HEK293 (cell line): Measurements from ENCODE around the gene ASAP2.

Source experiments
- CTCF ChIA-PET: fragments of 350-600 bp; formaldehyde crosslinking; extraction: SDS; loops from one replicate; lab custom pipeline; 2021; ENCODE audit warnings: antibody characterized with exemption; lab: Yijun Ruan, JAX
- POLR2A ChIA-PET: fragments of 300-600 bp; formaldehyde crosslinking; extraction: SDS; loops from one replicate; lab custom pipeline; 2020; ENCODE audit warnings: antibody characterized with exemption, inconsistent platforms; lab: Yijun Ruan, JAX
- H3K27ac ChIP-seq: fragments of 200-500 bp; sonication (Bioruptor generic); 2 replicates; pipeline ENCODE4 v1.5.1; 2014; ENCODE audit warnings: low read depth, low read length, control low read depth, inconsistent platforms; ENCODE audit errors: extremely low read depth
- H3K36me3 ChIP-seq, 2 experiments: fragments of 200-500 bp in 1 of 2; sonication (Bioruptor generic) in 1 of 2; 1 replicate in 1 of 2; 2 replicates in 1 of 2; pipeline ENCODE4 v1.5.1; 2014 to 2017; ENCODE audit warnings: inconsistent platforms in 2 of 2, low read length in 2 of 2; ENCODE audit not compliant: control insufficient read depth in 2 of 2, insufficient read depth in 1 of 2
- H3K4me1 ChIP-seq: fragments of 200-500 bp; sonication (Bioruptor generic); 2 replicates; pipeline ENCODE4 v1.5.1; 2014; ENCODE audit warnings: mild to moderate bottlenecking, low read length, inconsistent platforms; ENCODE audit not compliant: control insufficient read depth, insufficient read depth
- H3K4me3 ChIP-seq: 2 replicates; pipeline ENCODE4 v1.5.1; 2011; ENCODE audit warnings: low read depth, mild to moderate bottlenecking, control low read depth, low read length, moderate library complexity
- H3K9me3 ChIP-seq: fragments of 200-500 bp; sonication (Bioruptor generic); 2 replicates; pipeline ENCODE4 v1.5.1; 2014; ENCODE audit warnings: low read depth, low read length, inconsistent platforms; ENCODE audit not compliant: control insufficient read depth, insufficient read depth
- BCL11B ChIP-seq: fragments of 450-650 bp; formaldehyde crosslinking; IDR thresholded peaks from 2 replicates; pipeline ENCODE4 v1.5.1; 2016; ENCODE audit warnings: low read depth, missing biosample characterization, missing genetic modification characterization
- GLIS1 ChIP-seq: fragments of 450-650 bp; formaldehyde crosslinking; IDR thresholded peaks from 2 replicates; pipeline ENCODE4 v1.5.1; 2016; ENCODE audit warnings: missing biosample characterization, missing genetic modification characterization
- MEIS1 ChIP-seq: sonication (generic); formaldehyde crosslinking; IDR thresholded peaks from 2 replicates; pipeline ENCODE4 v1.8.1; 2022; ENCODE audit warnings: missing genetic modification reagents, mild to moderate bottlenecking, borderline replicate concordance
- OVOL3 ChIP-seq: fragments of 450-650 bp; formaldehyde crosslinking; IDR thresholded peaks from 2 replicates; pipeline ENCODE4 v1.5.1; 2016; ENCODE audit warnings: missing biosample characterization, missing genetic modification characterization
- PRDM1 ChIP-seq: fragments of 450-650 bp; formaldehyde crosslinking; IDR thresholded peaks from 2 replicates; pipeline ENCODE4; 2016; ENCODE audit warnings: missing biosample characterization, missing genetic modification characterization
- SP3 ChIP-seq: fragments of 450-650 bp; formaldehyde crosslinking; IDR thresholded peaks from 2 replicates; pipeline ENCODE4 v1.5.1; 2016; ENCODE audit warnings: missing biosample characterization, missing genetic modification characterization
- ZIC2 ChIP-seq: fragments of 450-650 bp; formaldehyde crosslinking; IDR thresholded peaks from 2 replicates; pipeline ENCODE4 v1.5.1; 2016; ENCODE audit warnings: missing biosample characterization, missing genetic modification characterization
- ZNF169 ChIP-seq: fragments of 450-650 bp; formaldehyde crosslinking; IDR thresholded peaks from 2 replicates; pipeline ENCODE4 v1.5.1; 2016; ENCODE audit warnings: missing biosample characterization, missing genetic modification characterization
- ZNF2 ChIP-seq: fragments of 450-650 bp; formaldehyde crosslinking; IDR thresholded peaks from 2 replicates; pipeline ENCODE4 v1.5.1; 2016; ENCODE audit warnings: missing biosample characterization, missing genetic modification characterization
- ZNF248 ChIP-seq: fragments of 450-650 bp; formaldehyde crosslinking; IDR thresholded peaks from 2 replicates; pipeline ENCODE4 v1.5.1; 2017; ENCODE audit warnings: missing biosample characterization, missing genetic modification characterization
- ZNF274 ChIP-seq, 2 experiments: fragments of 200-500 bp in 1 of 2; fragments of 450-650 bp in 1 of 2; sonication (Bioruptor generic) in 1 of 2; formaldehyde crosslinking in 1 of 2; IDR thresholded peaks; 2 replicates each; pipeline versions ENCODE4 v1.5.1 to v1.6.1; 2014 to 2016; ENCODE audit warnings: borderline replicate concordance in 1 of 2, inconsistent platforms in 1 of 2, low read length in 1 of 2, missing biosample characterization in 1 of 2, missing genetic modification characterization in 1 of 2
- ZNF514 ChIP-seq: fragments of 450-650 bp; formaldehyde crosslinking; IDR thresholded peaks from 2 replicates; pipeline ENCODE4 v1.5.1; 2016; ENCODE audit warnings: missing biosample characterization, missing genetic modification characterization
- ZNF558 ChIP-seq: fragments of 450-650 bp; formaldehyde crosslinking; IDR thresholded peaks from 2 replicates; pipeline ENCODE4 v1.5.1; 2016; ENCODE audit warnings: missing biosample characterization, missing genetic modification characterization
- ZNF561 ChIP-seq: fragments of 450-650 bp; IDR thresholded peaks from 2 replicates; pipeline ENCODE4 v1.5.1; 2018; ENCODE audit warnings: missing biosample characterization, missing genetic modification characterization, borderline replicate concordance
- ZNF677 ChIP-seq: fragments of 450-650 bp; IDR thresholded peaks from 2 replicates; pipeline ENCODE4 v1.5.0; 2018; ENCODE audit warnings: missing biosample characterization, mild to moderate bottlenecking, missing genetic modification characterization, moderate library complexity
- ZNF701 ChIP-seq: fragments of 450-650 bp; formaldehyde crosslinking; IDR thresholded peaks from 2 replicates; pipeline ENCODE4 v1.5.1; 2016; ENCODE audit warnings: missing biosample characterization, missing genetic modification characterization
- ZNF837 ChIP-seq: fragments of 450-650 bp; formaldehyde crosslinking; IDR thresholded peaks from 2 replicates; pipeline ENCODE4 v1.5.1; 2016; ENCODE audit warnings: missing biosample characterization, missing genetic modification characterization
- TF ChIP-seq, protein P1 (sequence below): fragments of 450-650 bp; formaldehyde crosslinking; optimal IDR thresholded peaks from 2 replicates; pipeline ENCODE3; 2016; ENCODE audit warnings: missing biosample characterization, mild to moderate bottlenecking, missing genetic modification characterization
- TF ChIP-seq, protein P2 (sequence below): fragments of 450-650 bp; formaldehyde crosslinking; IDR thresholded peaks from 2 replicates; pipeline ENCODE4 v1.5.1; 2016; ENCODE audit warnings: missing biosample characterization, missing genetic modification characterization

ASAP2 gene

DNA sequence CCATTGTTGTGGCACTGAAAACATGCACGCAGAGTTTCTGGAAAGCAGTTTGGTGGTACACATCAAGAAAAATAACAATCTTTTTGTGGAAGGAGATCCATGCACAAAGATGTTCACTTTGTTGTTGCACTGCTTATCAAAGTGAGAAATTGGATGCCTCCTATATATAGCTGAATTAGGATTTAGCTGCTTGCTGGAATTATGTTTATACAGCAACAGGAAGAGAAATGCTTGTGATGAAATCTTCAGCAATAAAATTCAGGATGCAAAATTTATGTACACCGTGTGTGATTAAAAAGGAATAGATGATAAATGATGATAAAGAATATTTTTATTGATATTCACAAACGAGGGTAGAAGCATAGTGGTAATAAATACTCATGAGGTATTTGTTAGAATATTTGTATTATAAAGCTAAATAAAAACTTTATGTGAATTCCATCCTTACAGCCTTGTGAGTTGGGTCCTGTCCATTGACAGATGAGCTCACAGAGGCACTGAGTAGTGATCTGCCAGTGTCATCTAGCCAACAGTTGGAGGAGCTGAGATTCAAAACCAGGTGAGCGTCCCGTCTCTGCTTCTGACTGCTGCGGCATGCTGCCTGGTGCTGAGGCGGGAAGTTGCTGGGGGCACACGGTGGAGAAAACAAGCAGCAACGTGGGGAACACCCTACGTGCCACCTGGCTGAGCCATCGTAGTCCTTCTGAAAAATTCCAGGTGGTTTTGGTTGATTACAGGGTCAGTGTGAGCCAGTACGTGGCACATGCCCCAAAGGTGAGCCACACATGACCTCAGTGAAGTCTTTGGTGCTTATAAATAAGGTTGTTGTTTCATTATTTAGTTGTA is 80.2 kb downstream of the ASAP2 start:
- Histone ChIP-seq H3K36me3 (no peaks in the 10 kb centered on the region), H3K27ac (no peak overlapping the region), H3K4me3 (no peak overlapping the region), H3K9me3 (no peaks in the 10 kb centered on the region), H3K4me1 (peaks cover 7% of the 10 kb centered on the region)
- ChIA-PET POLR2A (no interaction called here), CTCF (interaction anchor here (0.9 to 3.5 kb wide), 5 partner anchors 9 to 144 kb away, joined by 3 to 15 read pairs (median 4); no protein-coding TSS in a partner anchor)
- TF ChIP-seq, protein P1, sequence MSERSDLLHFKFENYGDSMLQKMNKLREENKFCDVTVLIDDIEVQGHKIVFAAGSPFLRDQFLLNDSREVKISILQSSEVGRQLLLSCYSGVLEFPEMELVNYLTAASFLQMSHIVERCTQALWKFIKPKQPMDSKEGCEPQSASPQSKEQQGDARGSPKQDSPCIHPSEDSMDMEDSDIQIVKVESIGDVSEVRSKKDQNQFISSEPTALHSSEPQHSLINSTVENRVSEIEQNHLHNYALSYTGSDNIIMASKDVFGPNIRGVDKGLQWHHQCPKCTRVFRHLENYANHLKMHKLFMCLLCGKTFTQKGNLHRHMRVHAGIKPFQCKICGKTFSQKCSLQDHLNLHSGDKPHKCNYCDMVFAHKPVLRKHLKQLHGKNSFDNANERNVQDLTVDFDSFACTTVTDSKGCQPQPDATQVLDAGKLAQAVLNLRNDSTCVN: no peak
- no peak for TF ChIP-seq ZNF274 (IDR thresholded peaks at IDR 0.05; ENCODE audit: low read length)
- TF ChIP-seq ZNF274 (tag by site-specific recombination; IDR thresholded peaks at IDR 0.05; ENCODE audit: borderline replicate concordance): no peak
- no peak for TF ChIP-seq OVOL3 (tag by site-specific recombination)
- no peak for TF ChIP-seq MEIS1 (CRISPR knock-in tag)
- no peak for TF ChIP-seq SP3 (tag by site-specific recombination)

DNA sequence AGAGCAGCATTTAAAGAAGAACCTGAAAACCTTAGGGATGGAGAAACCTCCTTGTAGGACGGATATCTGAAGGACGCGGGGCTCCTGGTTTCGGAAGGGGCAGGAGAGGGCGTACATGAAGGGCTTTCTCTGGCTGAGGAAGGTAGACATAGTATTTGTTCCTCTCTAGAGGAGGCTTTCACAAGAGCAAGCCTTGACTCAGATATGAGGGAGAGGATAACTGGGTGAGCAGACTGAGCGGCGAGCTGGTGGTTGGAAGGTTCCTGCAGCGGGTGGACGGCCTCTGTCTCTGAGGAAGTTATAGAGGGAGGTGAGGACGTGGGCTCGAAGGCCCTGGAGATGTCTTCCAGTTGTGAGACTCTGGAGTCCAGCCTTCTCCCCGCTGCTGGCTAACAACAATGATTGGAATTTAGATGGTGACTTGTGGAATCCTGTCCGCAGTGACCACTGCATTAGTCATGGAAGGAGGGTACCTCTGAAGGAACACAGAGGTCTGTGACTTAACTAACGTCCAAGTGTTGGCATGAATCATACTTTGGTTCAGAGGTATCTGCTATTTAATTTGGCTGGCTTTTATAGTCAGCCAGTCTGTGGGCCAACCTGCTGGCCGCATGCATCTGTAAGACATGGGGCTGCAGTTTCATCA is 80.9 kb downstream of the ASAP2 start:
- H3K4me3 ChIP-seq: no peak overlapping the region
- CTCF ChIA-PET: interaction anchor here (0.9 to 3.5 kb wide), 7 partner anchors 10 to 145 kb away, joined by 3 to 15 read pairs (median 4); no protein-coding TSS in a partner anchor
- H3K4me1 ChIP-seq: peaks cover 7% of the 10 kb centered on the region
- POLR2A ChIA-PET: no interaction called here
- H3K36me3 ChIP-seq: no peaks in the 10 kb centered on the region
- H3K9me3 ChIP-seq: no peaks in the 10 kb centered on the region
- no peak overlapping the region for H3K27ac ChIP-seq
- TF ChIP-seq ZNF248 (tag by site-specific recombination) (no peak), ZNF514 (tag by site-specific recombination) (no peak), ZNF837 (tag by site-specific recombination) (no peak), BCL11B (tag by site-specific recombination) (no peak), ZNF701 (tag by site-specific recombination) (no peak), ZNF169 (tag by site-specific recombination) (no peak), PRDM1 (tag by site-specific recombination) (no peak), ZNF677 (no peak)

GRCh38 chr2:9288233-9288632 is 81.6 kb downstream of the ASAP2 start:
- no peak overlapping the region for H3K4me3 ChIP-seq
- no peak for TF ChIP-seq ZNF2 (tag by site-specific recombination)
- TF ChIP-seq, protein P2, sequence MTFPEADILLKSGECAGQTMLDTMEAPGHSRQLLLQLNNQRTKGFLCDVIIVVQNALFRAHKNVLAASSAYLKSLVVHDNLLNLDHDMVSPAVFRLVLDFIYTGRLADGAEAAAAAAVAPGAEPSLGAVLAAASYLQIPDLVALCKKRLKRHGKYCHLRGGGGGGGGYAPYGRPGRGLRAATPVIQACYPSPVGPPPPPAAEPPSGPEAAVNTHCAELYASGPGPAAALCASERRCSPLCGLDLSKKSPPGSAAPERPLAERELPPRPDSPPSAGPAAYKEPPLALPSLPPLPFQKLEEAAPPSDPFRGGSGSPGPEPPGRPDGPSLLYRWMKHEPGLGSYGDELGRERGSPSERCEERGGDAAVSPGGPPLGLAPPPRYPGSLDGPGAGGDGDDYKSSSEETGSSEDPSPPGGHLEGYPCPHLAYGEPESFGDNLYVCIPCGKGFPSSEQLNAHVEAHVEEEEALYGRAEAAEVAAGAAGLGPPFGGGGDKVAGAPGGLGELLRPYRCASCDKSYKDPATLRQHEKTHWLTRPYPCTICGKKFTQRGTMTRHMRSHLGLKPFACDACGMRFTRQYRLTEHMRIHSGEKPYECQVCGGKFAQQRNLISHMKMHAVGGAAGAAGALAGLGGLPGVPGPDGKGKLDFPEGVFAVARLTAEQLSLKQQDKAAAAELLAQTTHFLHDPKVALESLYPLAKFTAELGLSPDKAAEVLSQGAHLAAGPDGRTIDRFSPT (tag by site-specific recombination): no peak
- no peak for TF ChIP-seq ZNF561 (tag by site-specific recombination)
- no peak for TF ChIP-seq GLIS1
- TF ChIP-seq ZIC2 (tag by site-specific recombination): peak; percentile 65
- 0 out of 2 replicates have a peak, but pooled peaks have one; percentile 36 for TF ChIP-seq ZNF558
- H3K9me3 ChIP-seq: no peaks in the 10 kb centered on the region
- H3K4me1 ChIP-seq: peaks cover 7% of the 10 kb centered on the region; the same call in 1 of the 2 replicates
- no peaks in the 10 kb centered on the region for H3K36me3 ChIP-seq
- POLR2A ChIA-PET: no interaction called here
- H3K27ac ChIP-seq: no peak overlapping the region
- CTCF ChIA-PET: interaction anchor here (0.6 to 3.5 kb wide), 6 partner anchors 9 to 556 kb away, joined by 4 to 15 read pairs (median 5); no protein-coding TSS in a partner anchor
